ENCODE results near the gene DNAJC17.

DNA sequence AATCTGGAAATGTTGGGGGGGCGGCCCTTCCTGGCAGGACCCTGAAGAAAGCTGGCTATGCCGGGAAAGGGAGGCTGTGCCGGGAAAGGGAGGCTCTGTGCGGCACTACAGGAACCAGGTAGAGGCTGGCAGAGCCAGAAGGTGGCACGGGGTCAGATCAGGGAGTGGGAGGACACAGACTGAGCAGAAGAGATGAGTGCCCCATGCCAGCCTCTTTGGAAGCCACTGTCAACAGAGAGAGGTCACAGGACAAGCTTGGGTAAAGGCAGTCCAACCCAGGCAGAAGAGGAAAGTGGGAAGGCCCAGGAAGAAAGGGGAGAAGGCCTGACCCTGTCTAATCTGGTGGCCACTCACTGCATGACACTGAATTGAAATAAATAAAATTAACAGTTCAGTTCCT is 36.0 kb downstream of the DNAJC17 start:
- TF ChIP-seq, protein P1, sequence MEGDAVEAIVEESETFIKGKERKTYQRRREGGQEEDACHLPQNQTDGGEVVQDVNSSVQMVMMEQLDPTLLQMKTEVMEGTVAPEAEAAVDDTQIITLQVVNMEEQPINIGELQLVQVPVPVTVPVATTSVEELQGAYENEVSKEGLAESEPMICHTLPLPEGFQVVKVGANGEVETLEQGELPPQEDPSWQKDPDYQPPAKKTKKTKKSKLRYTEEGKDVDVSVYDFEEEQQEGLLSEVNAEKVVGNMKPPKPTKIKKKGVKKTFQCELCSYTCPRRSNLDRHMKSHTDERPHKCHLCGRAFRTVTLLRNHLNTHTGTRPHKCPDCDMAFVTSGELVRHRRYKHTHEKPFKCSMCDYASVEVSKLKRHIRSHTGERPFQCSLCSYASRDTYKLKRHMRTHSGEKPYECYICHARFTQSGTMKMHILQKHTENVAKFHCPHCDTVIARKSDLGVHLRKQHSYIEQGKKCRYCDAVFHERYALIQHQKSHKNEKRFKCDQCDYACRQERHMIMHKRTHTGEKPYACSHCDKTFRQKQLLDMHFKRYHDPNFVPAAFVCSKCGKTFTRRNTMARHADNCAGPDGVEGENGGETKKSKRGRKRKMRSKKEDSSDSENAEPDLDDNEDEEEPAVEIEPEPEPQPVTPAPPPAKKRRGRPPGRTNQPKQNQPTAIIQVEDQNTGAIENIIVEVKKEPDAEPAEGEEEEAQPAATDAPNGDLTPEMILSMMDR (conservative IDR thresholded peaks at IDR 0.05; ENCODE audit: low read length), result no peak
- TF ChIP-seq EZH2phosphoT487 (IDR thresholded peaks at IDR 0.05; ENCODE audit: borderline replicate concordance, low read depth, low read length), result no peak

Measured in OCI-LY7 (cell line).